HG03432 (cell line): ENCODE data around the gene MMP28.

ENCODE experiments used
- ATAC-seq: cut with Tn5 transposase; IDR thresholded peaks from one replicate; pipeline ENCODE4 v1.9.1; 2021; ENCODE audit warnings: mild to moderate bottlenecking, moderate library complexity; ENCODE audit not compliant: unreplicated experiment

Gene MMP28

GRCh38 chr17:35795007-35795870 lies at the start of gene MMP28:
TSS of gene MMP28 (minus strand) at chr17:35795641. CDS start at chr17:35795377, 264 bp downstream.
- ATAC-seq = no peak

- ATAC-seq = no peak
These were observed 49.1 kb upstream of the MMP28 start for GRCh38 chr17:35844547-35844946.

GRCh38 chr17:35843698-35844097 lies 48.3 kb upstream of the MMP28 start:
- no peak for ATAC-seq

- no peak for ATAC-seq
These were observed 46.8 kb upstream of the MMP28 start for GRCh38 chr17:35842239-35842638.

GRCh38 chr17:35841505-35841904 lies 46.1 kb upstream of the MMP28 start:
- no peak for ATAC-seq

GRCh38 chr17:35841101-35841500 lies 45.7 kb upstream of the MMP28 start:
- ATAC-seq = no peak

- ATAC-seq = no peak
These were observed 29.8 kb upstream of the MMP28 start for GRCh38 chr17:35825206-35825605.

- no peak for ATAC-seq
These were observed 25.9 kb upstream of the MMP28 start for GRCh38 chr17:35821308-35821707.

GRCh38 chr17:35819455-35819854 lies 24.0 kb upstream of the MMP28 start:
- no peak for ATAC-seq

- ATAC-seq = no peak
These were observed 21.8 kb upstream of the MMP28 start for GRCh38 chr17:35817196-35817595.

GRCh38 chr17:35816723-35817122 lies 21.3 kb upstream of the MMP28 start:
- no peak for ATAC-seq

- ATAC-seq = no peak
These were observed 17.0 kb upstream of the MMP28 start for GRCh38 chr17:35812456-35812855.

- no peak for ATAC-seq
These were observed 16.3 kb upstream of the MMP28 start for GRCh38 chr17:35811759-35812158.

- no peak for ATAC-seq
These were observed 14.5 kb upstream of the MMP28 start for GRCh38 chr17:35809855-35810461.

- ATAC-seq = peak; percentile 92
These were observed 13.8 kb upstream of the MMP28 start, which contains the start of gene TAF15 for GRCh38 chr17:35808962-35809854. TSS of gene TAF15 (plus strand) at chr17:35809484. CDS start at chr17:35809570, 86 bp downstream.

GRCh38 chr17:35808240-35808961 lies 13.0 kb upstream of the MMP28 start:
- ATAC-seq = no peak

GRCh38 chr17:35807371-35808144 lies 12.1 kb upstream of the MMP28 start:
- no peak for ATAC-seq

GRCh38 chr17:35804658-35805192 lies 9.3 kb upstream of the MMP28 start:
- ATAC-seq = peak; percentile 22

- no peak for ATAC-seq
These were observed 6.3 kb upstream of the MMP28 start for GRCh38 chr17:35801583-35802224.
